Parathyroid adenoma (tissue), 2 donors: ENCODE measurements around the gene RLF.
"Not testable (repeated sequence)": the region's sequence is repeated elsewhere in the genome, so short reads cannot be mapped to it uniquely, and the experiment has no call there.

Source experiments
- H2AFZ ChIP-seq: fragments of 300-600 bp; sonication (generic); one replicate; pipeline ENCODE4 v1.7.0; 2017; ENCODE audit warnings: antibody characterized with exemption, mild to moderate bottlenecking
- H3K27ac ChIP-seq: fragments of 300-600 bp; sonication (generic); one replicate; pipeline ENCODE4 v1.7.0; 2017
- H3K27me3 ChIP-seq: fragments of 300-600 bp; sonication (generic); one replicate; pipeline ENCODE4 v1.7.0; 2017; ENCODE audit warnings: low read length; ENCODE audit not compliant: control insufficient read depth, insufficient read depth
- H3K36me3 ChIP-seq: fragments of 300-600 bp; sonication (generic); one replicate; pipeline ENCODE4 v1.7.0; 2017; ENCODE audit warnings: low read length; ENCODE audit not compliant: control insufficient read depth, insufficient read depth
- H3K4me1 ChIP-seq: fragments of 300-600 bp; sonication (generic); one replicate; pipeline ENCODE4 v1.7.0; 2017; ENCODE audit warnings: control low read depth
- H3K4me2 ChIP-seq: fragments of 300-600 bp; sonication (generic); one replicate; pipeline ENCODE4 v1.7.0; 2017; ENCODE audit warnings: low read length
- H3K4me3 ChIP-seq: fragments of 300-600 bp; sonication (generic); one replicate; pipeline ENCODE4 v1.7.0; 2017; ENCODE audit warnings: low read depth, low read length
- H3K79me2 ChIP-seq: fragments of 300-600 bp; sonication (generic); one replicate; pipeline ENCODE4 v1.7.0; 2017; ENCODE audit warnings: control low read depth
- H3K9ac ChIP-seq: fragments of 300-600 bp; sonication (generic); one replicate; pipeline ENCODE4 v1.7.0; 2017; ENCODE audit warnings: mild to moderate bottlenecking
- H3K9me3 ChIP-seq: fragments of 300-600 bp; sonication (generic); one replicate; pipeline ENCODE4 v1.7.0; 2017; ENCODE audit warnings: low read length; ENCODE audit not compliant: control insufficient read depth
- CTCF ChIP-seq: fragments of 300-600 bp; sonication (generic); IDR thresholded peaks from one replicate; pipeline ENCODE4 v1.7.0; 2017; ENCODE audit warnings: antibody characterized with exemption, mild to moderate bottlenecking
- donor health status: primary hyperparathyroidism.

RLF gene

GRCh38 chr1:40204856-40205255 is 43.7 kb downstream of the RLF start:
- Histone ChIP-seq H3K4me2 (no peak overlapping the region), H3K27me3 (no peaks in the 10 kb centered on the region), H3K4me3 (no peak overlapping the region), H3K4me1 (no peaks in the 10 kb centered on the region), H3K9me3 (no peaks in the 10 kb centered on the region), H3K36me3 (no peaks in the 10 kb centered on the region), H3K79me2 (no peaks in the 10 kb centered on the region), H2AFZ (no peak overlapping the region), H3K27ac (no peak overlapping the region), H3K9ac (no peak overlapping the region)
- no peak for TF ChIP-seq CTCF

GRCh38 chr1:40210511-40211204 is 49.5 kb downstream of the RLF start:
- Histone ChIP-seq H3K79me2 (no peaks in the 10 kb centered on the region), H3K36me3 (no peaks in the 10 kb centered on the region), H3K4me2 (no peak overlapping the region), H3K9me3 (no peaks in the 10 kb centered on the region), H3K4me1 (no peaks in the 10 kb centered on the region), H3K4me3 (no peak overlapping the region), H3K27ac (no peak overlapping the region), H2AFZ (no peak overlapping the region), H3K9ac (no peak overlapping the region), H3K27me3 (no peaks in the 10 kb centered on the region)
- no peak for TF ChIP-seq CTCF

- Histone ChIP-seq H3K4me3 (no peak overlapping the region), H3K79me2 (no peaks in the 10 kb centered on the region)
- TF ChIP-seq CTCF = no peak
Observed at GRCh38 chr1:40218333-40218732, 57.1 kb downstream of the RLF start.

GRCh38 chr1:40221471-40221905 is 60.3 kb downstream of the RLF start:
- not testable (repeated sequence) for H3K9ac ChIP-seq, H3K79me2 ChIP-seq, H3K27ac ChIP-seq, H3K27me3 ChIP-seq, H3K36me3 ChIP-seq, H3K4me2 ChIP-seq, H3K4me3 ChIP-seq, H3K9me3 ChIP-seq, H2AFZ ChIP-seq, H3K4me1 ChIP-seq

More at GRCh38 chr1:40218333-40218732, 57.1 kb downstream of the RLF start:
- Histone ChIP-seq H3K9me3 (no peaks in the 10 kb centered on the region), H3K36me3 (no peaks in the 10 kb centered on the region), H3K27ac (no peak overlapping the region), H3K4me1 (no peaks in the 10 kb centered on the region), H2AFZ (no peak overlapping the region), H3K27me3 (no peaks in the 10 kb centered on the region), H3K9ac (no peak overlapping the region), H3K4me2 (no peak overlapping the region)

GRCh38 chr1:40221977-40222772 is 61.0 kb downstream of the RLF start:
- Histone ChIP-seq H3K4me1 (no peaks in the 10 kb centered on the region), H3K9ac (no peak overlapping the region), H3K36me3 (no peaks in the 10 kb centered on the region), H3K79me2 (no peaks in the 10 kb centered on the region), H3K4me3 (no peak overlapping the region), H2AFZ (no peak overlapping the region), H3K27ac (no peak overlapping the region), H3K4me2 (no peak overlapping the region), H3K27me3 (no peaks in the 10 kb centered on the region), H3K9me3 (no peaks in the 10 kb centered on the region)
- TF ChIP-seq CTCF = no peak
